SK-N-DZ (cell line): ENCODE measurements around the gene SCFD2.
"Not testable (repeated sequence)": the region's sequence is repeated elsewhere in the genome, so short reads cannot be mapped to it uniquely, and the experiment has no call there.

Experiments used
- DNase-seq: peaks from one replicate; pipeline ENCODE4 v3.0.0-alpha.2; 2015; ENCODE audit warnings: low spot score

The SCFD2 gene

DNA sequence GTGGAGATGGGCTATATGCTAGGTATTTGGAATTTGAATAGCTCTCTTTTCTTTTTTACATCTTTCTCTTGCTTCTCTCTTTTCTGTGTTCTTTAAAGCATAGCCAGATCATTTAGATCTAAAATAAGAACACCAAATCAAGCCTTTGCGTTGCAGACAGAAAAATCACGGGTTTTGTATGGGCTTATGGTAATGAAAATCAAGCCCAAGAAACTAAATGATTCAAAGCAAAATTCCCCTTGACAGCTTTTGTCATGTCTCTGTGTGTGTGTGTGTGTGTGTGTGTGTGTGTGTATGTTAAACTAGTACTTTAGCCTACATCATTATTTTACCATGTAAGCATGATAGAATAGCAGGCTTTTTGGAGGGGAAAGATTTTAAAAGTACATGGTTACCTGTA is 505.5 kb downstream of the SCFD2 start:
- DNase-seq: no peak

DNA sequence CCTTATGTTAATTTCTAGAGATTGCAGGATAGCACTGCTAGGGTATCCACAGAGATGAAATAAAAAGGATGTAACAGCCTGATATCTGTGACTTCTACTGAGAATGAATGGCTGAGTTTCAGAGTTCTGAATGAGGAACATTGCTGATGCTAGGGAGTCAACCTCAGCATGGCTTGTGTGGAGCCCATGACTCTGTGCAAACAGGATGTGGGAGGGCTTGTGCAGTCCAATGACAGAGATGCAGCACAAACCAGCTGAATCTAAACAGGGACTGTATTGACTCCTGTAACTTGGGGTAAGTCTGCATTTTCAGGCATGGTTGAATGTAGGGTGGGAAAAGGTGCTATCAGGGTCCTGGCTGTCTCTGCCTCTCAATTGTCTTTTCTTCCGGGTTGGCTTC is 509.1 kb downstream of the SCFD2 start:
- DNase-seq: no peak

- no peak for DNase-seq
Measured at GRCh38 chr4:52853351-52853750, 512.5 kb downstream of the SCFD2 start.

- DNase-seq: no peak
Measured at GRCh38 chr4:52852711-52853110, 513.1 kb downstream of the SCFD2 start.

- no peak for DNase-seq
Measured at GRCh38 chr4:52852041-52852440, 513.8 kb downstream of the SCFD2 start.

DNA sequence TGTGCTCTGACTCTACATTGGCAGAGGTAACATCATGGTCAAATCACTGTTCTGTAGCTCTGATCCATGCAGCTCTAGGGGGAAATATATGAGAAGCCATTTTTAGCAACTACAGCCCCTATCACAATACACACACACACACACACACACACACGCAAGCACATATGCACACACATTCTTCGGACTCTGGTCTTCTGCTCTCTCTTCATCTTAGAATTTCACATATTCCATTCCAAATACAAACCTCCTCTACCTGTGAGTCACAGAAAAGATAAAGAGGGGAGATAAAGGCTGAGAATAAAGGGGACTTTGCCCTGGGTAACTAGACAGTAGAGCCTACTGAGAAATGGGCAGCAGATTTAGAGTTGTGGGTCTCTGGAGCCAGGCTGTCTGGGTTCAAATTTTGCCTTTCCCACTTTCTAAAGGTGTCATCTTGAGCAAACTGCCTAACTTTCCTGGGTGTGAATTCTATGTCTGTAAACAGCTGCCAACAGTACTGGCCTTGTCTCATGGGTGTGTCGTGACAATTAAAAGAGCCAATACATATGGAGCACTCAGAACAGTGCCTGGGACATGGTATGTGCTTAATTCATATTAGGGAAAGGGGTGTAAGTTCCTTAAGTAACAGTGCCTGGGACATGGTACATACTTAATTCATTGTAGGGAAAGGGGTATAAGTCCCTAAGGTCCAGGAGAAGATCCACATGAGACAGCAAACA is 515.3 kb downstream of the SCFD2 start:
- DNase-seq: no peak

- no peak for DNase-seq
Measured at GRCh38 chr4:52848254-52848653, 517.6 kb downstream of the SCFD2 start.

DNA sequence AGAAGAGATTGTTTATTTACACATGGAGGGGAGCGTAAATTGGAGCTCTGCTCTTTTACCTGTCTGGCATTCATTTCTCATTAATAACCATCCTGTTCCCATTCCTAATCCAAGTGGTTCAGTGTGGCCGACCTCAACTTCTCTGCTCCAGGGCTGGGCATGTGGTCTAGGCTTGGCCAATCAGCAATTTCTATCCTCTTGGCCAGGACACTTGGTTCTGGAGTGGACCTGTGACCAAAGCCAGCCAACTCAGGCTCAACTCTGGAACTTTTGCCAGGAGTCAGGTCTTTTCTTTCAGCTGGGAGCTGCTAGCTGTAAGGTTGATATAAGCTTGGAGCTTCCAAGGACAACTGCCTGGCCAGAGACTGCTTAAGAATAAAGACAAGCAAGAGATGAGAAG is 519.4 kb downstream of the SCFD2 start:
- no peak for DNase-seq

- no peak for DNase-seq
Measured at GRCh38 chr4:52844596-52844995, 521.3 kb downstream of the SCFD2 start.

DNA sequence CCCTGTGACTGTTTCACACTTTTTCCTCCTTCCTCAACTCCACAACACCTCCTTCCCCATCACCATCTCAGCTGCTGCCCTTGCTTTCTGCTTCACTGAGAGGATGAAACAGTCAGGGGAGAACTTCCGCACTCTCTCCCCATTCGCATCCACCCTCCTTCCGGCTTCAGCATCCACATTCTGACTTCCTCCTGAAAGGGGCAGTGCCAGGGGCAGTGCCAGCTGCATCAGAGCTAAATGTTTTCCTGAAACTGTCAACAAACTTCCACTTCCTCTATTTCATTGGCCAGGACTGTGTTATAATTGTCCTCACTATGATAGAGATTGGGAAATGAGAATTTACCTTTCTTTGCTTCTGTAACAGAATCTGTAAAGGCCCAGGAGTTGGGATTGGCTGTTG is 521.9 kb downstream of the SCFD2 start:
- no peak for DNase-seq

DNA sequence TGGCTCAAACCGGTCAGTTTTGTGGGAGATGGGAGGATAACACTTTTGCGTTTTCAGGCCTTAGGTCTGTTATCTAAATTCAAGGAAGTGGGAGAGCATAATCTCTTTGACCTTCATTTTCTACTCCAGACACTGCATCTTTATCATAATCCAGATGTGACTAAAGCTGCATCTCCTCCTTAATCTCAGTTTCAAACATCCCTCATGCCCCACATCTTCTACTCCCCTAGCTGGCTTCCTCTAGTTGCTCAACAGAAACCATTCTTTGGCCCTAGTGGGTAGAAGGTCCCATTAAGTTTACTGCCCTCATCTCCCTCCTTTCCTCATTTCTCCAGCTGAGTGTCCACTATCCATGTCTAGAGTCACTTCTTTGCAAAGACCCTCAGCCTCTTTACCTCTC is 522.5 kb downstream of the SCFD2 start:
- no peak for DNase-seq

DNA sequence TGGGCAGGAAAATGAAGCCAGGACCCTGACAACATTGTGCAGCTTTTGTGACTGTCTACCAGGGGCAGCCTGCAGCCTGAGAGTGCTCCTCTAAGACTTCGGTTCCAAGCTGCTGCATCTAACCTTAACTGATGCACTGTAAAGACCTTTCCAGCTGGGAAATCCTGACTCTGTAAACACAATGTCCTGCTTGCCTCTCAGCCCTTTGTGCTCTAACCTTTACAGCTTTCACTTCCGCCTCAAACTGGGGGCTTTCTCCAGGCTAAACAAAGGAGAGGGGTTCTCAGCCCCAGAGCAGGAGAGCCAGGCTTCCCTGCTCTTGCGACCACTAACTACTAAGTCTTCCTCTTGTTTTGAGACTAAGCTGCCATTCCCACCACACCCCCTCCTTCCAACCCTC is 523.1 kb downstream of the SCFD2 start:
- DNase-seq: no peak

- DNase-seq: no peak
Measured at GRCh38 chr4:52841682-52842456, 524.0 kb downstream of the SCFD2 start.

- DNase-seq: no peak
Measured at GRCh38 chr4:52840531-52841370, 525.1 kb downstream of the SCFD2 start.

DNA sequence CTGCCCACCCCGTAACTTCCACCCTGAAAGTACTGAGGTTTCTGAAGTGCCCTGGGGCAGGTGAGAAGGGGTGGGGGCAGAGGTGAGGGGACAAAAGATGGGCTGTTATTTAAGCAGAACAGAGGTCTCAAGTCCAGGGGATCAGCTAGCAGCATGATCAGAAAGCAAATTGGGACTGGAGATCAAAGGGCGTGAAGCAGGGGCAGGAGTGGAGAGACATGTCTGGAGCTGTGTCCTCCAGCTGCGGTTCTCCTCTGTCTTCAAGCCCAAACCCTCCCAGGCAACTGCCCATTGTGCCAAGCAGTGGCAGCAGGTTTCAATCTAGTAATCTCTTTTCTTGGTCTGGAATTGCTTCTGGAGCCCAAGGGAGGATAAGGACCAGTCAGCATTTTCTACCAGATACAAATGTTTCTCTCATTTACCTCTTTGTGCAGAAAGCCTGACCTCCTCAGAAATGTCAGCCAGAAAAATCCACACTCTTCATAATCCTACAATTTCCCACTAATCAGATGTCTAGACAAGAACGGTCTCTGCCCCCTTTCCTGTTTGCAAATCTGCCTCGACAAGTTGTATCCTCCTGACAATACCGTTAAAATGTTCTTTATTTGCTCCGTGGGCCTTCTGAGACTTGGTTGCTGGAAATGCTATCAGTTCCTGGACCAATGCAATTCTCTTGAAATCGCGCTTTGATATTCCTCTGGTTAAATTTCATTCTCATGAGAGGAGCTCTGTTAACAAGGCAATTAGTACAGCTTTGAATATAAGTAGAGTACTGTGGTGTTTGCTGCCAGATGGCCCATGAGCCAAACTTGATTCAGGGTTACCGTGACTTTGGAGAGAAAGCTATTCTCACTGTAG is 526.9 kb downstream of the SCFD2 start:
- DNase-seq: no peak

- DNase-seq: no peak
Measured at GRCh38 chr4:52837716-52838558, 527.9 kb downstream of the SCFD2 start.

- no peak for DNase-seq
Measured at GRCh38 chr4:52836678-52837077, 529.2 kb downstream of the SCFD2 start.

DNA sequence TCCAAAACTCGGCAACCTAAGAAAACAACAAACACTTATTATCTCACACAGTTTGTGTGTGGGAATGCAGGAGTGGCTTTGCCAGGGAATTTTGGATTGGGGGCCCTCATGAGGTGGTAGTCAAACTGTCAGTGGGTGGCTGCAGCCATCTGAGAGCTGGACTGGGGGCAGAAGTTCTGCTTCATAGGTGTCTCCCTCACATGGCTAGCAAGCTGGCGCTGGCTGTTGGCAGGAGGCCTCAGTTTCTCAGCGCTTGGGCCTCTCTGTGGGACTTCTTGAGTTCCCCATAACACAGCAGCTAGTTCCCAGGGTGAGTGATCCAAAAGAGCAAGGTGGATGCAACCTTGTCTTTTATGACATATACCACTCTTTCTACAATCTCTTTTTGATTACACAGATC is 529.7 kb downstream of the SCFD2 start:
- DNase-seq: no peak

- DNase-seq: not testable (repeated sequence)
Measured at GRCh38 chr4:52834641-52835456, 531.0 kb downstream of the SCFD2 start.
